ENCODE measurements around the gene DAP3.
"Not testable (repeated sequence)": the region's sequence is repeated elsewhere in the genome, so short reads cannot be mapped to it uniquely, and the experiment has no call there.

DNA sequence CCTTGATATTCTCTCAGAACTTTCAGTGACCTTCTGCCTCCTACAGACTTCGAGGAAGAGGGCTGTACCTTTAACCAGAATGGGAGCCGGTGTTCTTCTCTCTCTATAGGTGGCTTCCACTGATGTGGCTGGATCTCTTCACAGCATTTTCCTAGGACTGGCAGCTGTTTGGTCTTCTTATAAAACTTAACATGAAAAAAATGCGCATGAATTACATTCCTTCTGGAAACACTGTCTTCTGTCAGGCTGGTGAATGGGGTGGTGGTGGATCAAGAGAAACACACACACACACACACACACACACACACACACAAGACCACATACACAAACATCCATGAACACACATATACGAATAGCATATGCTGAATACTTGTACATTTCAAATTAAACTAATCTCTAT lies 27.7 kb upstream of the DAP3 start:
- TF ChIP-seq, protein P1, sequence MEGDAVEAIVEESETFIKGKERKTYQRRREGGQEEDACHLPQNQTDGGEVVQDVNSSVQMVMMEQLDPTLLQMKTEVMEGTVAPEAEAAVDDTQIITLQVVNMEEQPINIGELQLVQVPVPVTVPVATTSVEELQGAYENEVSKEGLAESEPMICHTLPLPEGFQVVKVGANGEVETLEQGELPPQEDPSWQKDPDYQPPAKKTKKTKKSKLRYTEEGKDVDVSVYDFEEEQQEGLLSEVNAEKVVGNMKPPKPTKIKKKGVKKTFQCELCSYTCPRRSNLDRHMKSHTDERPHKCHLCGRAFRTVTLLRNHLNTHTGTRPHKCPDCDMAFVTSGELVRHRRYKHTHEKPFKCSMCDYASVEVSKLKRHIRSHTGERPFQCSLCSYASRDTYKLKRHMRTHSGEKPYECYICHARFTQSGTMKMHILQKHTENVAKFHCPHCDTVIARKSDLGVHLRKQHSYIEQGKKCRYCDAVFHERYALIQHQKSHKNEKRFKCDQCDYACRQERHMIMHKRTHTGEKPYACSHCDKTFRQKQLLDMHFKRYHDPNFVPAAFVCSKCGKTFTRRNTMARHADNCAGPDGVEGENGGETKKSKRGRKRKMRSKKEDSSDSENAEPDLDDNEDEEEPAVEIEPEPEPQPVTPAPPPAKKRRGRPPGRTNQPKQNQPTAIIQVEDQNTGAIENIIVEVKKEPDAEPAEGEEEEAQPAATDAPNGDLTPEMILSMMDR (IDR thresholded peaks at IDR 0.05; ENCODE audit: low read length): not testable (repeated sequence)
- TF ChIP-seq EZH2 (optimal IDR thresholded peaks at IDR 0.05; ENCODE audit: low read depth, low read length); EZH2phosphoT487 (IDR thresholded peaks at IDR 0.05; ENCODE audit: low read length): not testable (repeated sequence)

Data from MM.1S (cell line).